HG03460 (cell line): ENCODE data around the gene CEACAM21.

Source experiments
- ATAC-seq: cut with Tn5 transposase; IDR thresholded peaks from one replicate; pipeline ENCODE4 v1.9.1; 2021; ENCODE audit not compliant: unreplicated experiment

CEACAM21 gene

DNA sequence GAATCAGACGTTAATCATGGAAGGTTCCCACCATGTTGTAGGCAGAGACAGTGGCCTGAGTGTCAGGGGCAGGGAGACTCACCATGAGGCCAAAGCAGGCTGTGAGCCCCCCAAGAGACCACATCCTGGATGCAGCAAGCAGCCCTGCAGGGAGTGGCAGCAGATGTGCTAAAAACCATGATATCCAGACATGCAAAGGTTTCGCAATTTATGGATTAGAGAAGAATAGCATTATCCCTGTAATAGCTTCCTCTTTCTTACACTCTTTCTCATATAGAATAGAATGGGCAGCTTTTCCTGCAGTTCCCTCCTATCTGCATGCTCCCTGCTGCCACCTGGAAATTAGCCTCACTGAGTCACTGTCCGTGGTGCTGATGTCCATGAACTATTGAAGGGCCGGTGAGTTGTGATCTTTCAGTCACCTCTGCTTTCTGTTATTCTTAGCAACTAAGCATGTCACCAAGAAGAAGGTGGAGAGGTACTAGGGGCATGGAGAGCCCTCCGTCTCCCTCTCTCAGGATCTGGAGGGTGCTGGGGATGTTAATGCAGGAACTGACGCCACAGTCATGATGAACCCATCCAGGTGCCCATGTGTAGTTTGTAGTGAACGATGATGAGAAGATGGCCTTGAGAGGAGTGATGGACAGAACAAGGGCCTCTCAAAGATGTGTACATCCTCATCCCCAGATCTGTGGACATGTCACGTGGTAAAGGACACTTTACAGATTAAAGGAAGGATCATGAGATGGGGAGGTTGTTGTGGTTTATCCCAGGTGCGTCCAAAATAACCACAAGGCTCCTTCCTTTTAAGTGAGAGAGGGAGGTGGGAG lies 41.0 kb downstream of the CEACAM21 start:
- no peak for ATAC-seq

GRCh38 chr19:41617941-41618730 lies 42.2 kb downstream of the CEACAM21 start:
- no peak for ATAC-seq

- ATAC-seq: no peak
Measured at GRCh38 chr19:41619018-41619556, 43.1 kb downstream of the CEACAM21 start.

- no peak for ATAC-seq
Measured at GRCh38 chr19:41620171-41620570, 44.2 kb downstream of the CEACAM21 start.

DNA sequence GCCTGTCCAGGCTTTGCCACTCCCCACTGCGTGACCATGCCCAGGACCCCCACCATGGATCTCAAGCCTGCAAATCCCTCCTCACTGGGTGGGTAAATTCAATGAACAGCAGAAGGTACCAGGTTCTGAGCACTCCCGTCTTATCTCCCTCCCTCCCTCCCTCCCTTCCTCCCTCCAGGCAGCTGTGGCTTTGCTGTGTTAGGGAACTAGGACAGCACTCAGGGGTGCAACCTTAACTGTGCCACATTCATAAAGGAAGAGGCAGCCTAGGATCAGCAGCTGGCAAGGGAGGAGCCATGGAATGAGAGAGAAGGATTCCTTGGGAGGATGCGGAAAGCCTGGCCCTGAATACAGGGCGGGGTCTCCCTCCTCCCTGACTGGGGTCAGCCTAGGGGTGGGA lies 45.3 kb downstream of the CEACAM21 start:
- no peak for ATAC-seq

DNA sequence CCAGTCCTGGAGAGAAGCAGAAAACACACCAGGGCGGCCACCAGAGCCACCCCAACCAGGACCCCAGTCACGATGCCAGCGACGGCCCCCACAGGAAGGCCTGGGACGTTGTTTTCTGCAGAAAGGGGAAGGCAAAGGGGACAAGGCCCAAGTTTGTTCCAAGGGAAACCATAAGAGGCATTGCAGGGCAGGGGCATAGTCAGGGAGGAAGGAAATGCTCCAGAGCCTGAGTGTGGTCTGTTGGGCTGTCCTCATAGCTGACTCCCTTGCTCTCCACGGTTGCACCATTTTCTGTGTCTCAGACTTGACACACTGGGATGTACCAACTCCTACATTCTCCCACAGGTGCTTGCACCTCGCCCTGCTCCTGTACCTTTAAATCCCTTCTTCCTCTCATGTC lies 45.7 kb downstream of the CEACAM21 start:
- ATAC-seq: no peak

DNA sequence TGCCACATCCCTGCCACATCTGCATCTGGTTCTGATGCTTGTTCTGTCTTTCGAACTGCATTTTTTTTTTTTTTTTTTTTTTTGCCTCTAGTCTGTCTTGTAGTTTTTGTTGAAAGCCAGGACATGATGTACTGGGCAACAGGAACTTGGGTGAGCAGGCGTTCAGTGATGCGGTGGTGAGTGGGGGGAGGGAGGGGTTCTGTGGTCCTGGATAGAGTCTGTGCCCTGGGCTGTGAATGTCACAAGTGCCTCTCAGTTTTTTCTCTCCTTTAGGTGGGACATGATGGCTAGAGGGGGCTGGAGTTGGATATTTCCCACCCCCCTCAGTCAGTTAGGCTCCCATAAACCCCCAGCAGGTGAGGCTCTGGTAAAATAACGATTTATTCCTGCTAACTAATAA lies 47.4 kb downstream of the CEACAM21 start:
- ATAC-seq: no peak

DNA sequence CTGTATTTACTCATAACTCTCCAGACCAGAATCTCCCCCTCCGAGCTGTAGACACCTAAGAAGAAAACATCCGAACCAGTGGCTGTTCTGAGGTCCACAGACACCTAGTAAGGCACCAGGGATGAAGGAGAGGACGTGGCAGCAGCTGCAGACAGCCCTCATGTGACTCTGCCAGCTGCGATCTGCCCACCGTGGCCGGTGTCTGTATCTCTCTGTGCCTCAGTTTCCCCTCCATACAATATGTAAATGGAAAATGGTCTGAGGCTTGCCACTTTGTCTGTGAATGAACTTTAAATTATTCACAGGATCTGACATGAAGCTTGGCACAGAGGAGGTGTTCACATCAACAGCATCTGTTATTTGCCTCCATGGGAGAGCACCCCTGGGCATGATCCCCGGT lies 48.5 kb downstream of the CEACAM21 start:
- ATAC-seq: no peak

DNA sequence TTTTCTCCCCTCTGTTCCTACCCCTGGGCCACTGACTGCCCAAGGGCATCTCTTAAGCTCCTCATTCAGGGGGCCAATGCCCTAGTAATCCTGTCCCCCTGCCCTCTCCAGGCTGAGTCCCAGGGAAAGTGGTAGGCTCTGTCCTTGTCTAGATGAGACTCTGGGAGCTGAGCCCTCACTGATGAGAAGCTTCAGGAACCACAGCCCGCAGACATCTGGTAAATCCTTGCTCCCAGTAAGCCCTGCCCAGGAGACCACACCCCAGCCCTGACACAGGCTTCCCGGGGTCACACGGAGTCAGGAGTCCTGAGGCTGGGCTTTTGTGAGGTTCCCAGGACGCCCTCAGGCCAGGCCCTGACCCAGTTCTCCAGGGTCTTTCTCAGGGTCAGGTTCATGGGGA lies 49.0 kb downstream of the CEACAM21 start:
- no peak for ATAC-seq

- ATAC-seq: no peak
Measured at GRCh38 chr19:41626278-41626677, 50.3 kb downstream of the CEACAM21 start.

- ATAC-seq: no peak
Measured at GRCh38 chr19:41626877-41627276, 50.9 kb downstream of the CEACAM21 start, which contains the start of gene CEACAM4. CEACAM4 (minus strand) TSS chr19:41627074; CDS start chr19:41626963, 111 bp downstream.

DNA sequence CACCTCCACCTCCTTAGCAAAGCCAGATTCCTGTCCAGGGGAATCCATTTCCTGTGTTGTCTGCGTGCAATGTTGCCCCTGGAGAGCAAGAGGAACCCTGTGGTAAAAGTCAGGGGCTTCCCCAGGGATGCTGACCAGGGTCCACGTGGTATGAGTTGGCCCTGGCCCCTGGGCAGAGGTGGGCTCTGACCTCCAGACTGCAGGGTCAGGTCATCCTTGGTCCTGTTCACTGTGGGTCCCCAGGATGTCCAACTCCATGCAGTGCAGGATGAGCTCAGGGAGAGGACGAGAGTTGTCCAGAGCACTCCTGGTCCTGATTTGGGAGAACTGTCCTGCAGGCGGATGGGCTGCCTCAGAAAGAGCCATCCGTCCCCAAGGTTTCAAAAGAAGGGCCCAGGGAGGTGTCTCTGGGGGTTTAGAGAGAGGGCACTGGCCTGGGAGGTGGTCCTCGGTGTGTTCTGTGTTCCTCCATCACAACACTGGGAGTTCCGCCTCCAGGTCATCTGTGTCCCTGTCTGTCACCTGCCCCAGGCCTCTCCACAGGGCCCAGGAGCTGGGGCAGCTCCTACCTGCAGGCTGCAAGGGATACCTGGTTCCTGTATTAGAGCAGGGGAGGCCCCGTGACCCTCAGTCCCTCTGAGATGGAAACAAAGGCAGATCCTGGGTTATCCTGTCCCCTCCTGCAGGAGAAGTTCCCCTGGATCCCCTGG lies 52.2 kb downstream of the CEACAM21 start:
- ATAC-seq: no peak
